ENCODE data around the gene RIN1. TPM values are rescaled to one million over a fixed set of nuclear protein-coding genes. Genes with fewer than 3 reads are reported as not detected.
A peak's percentile ranks its signal among the peaks of the same experiment; 100 is the strongest.

RIN1 gene
- total RNA-seq, 4 donors from 2014 or later, result 8.8 to 43.8 (median 14.4) TPM

GRCh38 chr11:66371627-66372415 lies 35.6 kb upstream of the RIN1 start, which contains the start of gene SLC29A2:
Gene SLC29A2, minus strand, starts transcription at chr11:66371760. Its CDS starts 169 bp downstream, at chr11:66371591.
- H3K4me1 ChIP-seq, result peaks cover 0 to 28% (median 17%) of the 10 kb centered on the region in 4 donors
- H3K36me3 ChIP-seq, result no peaks in the 10 kb centered on the region
- peak; percentile 39 for TF ChIP-seq POLR2A (IDR thresholded peaks at IDR 0.05)
- no peak for TF ChIP-seq EP300 (IDR thresholded peaks at IDR 0.05; ENCODE audit: low read depth)
- H3K27me3 ChIP-seq, result peaks cover 35% of the 10 kb centered on the region
- intact Hi-C loops (cut with DNase I; ENCODE audit: low total_unique reads), result no loop called here
- peak within 1 kb of the TSS; percentile 48 to 71 (median 66) for H3K4me3 ChIP-seq
- H3K9me3 ChIP-seq, result no peaks in the 10 kb centered on the region
- in situ Hi-C loops (cut with MboI; ENCODE audit: low pct_ligation_motif_present in 1 of 4, low pct_unique_long_range_greater_than_20kb in 1 of 4, low sequenced_read_pairs in 3 of 4), result no loop called here
- DNase-seq, result peak; percentile 88
- peak within 1 kb of the TSS; percentile 79 to 89 (median 84) for H3K27ac ChIP-seq
- 0 to 1% methylated on average over 6 to 44 of the region's 72 CpGs for WGBS, 2 donors (ENCODE audit: low coverage in 1 of 2)

DNA sequence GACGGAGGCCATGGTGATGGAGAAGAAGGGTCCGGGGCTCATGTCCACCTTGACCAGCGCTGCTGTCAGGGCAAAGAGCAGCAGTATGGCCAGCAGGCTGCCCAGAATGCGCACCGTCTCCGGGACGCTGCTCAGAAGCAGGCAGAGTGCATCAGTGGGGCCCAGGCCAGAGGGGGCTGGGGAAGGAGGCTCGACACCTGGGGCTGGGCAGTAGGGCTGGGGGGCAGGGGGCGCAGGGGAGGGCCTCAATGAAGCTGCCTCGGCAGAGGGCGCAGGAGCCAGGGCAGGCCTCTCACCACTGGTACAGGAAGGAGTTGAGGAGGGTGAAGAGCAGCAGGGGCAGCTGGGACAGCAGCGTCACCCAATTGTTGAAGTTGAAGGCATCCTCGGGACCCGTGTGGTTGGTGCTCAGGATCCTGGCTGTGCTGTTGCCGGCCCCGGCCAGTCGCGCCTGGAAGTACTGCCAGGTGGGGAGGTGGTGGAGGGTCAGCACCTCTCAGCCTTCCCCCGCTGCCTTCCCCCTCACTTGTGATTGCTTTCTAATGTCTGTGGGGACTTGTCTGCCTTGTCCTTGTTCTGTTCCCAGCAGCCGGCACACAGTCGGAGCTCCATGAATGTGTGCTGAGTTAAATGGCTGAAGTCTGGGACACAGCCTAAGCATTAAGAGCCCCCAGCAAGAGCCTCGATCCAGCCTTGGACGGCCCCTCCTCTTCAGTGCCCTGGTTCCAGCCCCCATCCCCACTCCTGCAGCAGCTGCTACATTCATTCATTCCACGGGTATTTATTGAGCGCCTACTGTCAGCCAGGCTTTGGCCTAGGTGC lies 33.0 kb upstream of the RIN1 start:
- intact Hi-C loops (cut with DNase I; ENCODE audit: low total_unique reads), result no loop called here
- H3K36me3 ChIP-seq, result no peaks in the 10 kb centered on the region
- in situ Hi-C loops (cut with MboI; ENCODE audit: low pct_ligation_motif_present in 1 of 4, low pct_unique_long_range_greater_than_20kb in 1 of 4, low sequenced_read_pairs in 3 of 4), result no loop called here
- no peak overlapping the region for H3K27ac ChIP-seq
- H3K27me3 ChIP-seq, result peaks cover 24% of the 10 kb centered on the region
- 83 to 92% methylated on average over 2 to 25 of the region's 25 CpGs for WGBS, 2 donors (ENCODE audit: low coverage in 1 of 2)
- H3K4me3 ChIP-seq, result no peak overlapping the region
- TF ChIP-seq POLR2A (IDR thresholded peaks at IDR 0.05) (no peak), EP300 (IDR thresholded peaks at IDR 0.05; ENCODE audit: low read depth) (no peak), CTCF (IDR thresholded peaks at IDR 0.05) (no peak), POLR2AphosphoS5 (IDR thresholded peaks at IDR 0.05) (no peak)
- peaks cover 0 to 28% (median 17%) of the 10 kb centered on the region in 4 donors for H3K4me1 ChIP-seq
- DNase-seq, result no peak
- no peaks in the 10 kb centered on the region for H3K9me3 ChIP-seq

- intact Hi-C loops (cut with DNase I; ENCODE audit: low total_unique reads), result no loop called here
- TF ChIP-seq CTCF (IDR thresholded peaks at IDR 0.05) (no peak), POLR2AphosphoS5 (IDR thresholded peaks at IDR 0.05) (no peak), POLR2A (IDR thresholded peaks at IDR 0.05) (no peak), EP300 (IDR thresholded peaks at IDR 0.05; ENCODE audit: low read depth) (no peak)
- WGBS, 2 donors (ENCODE audit: low coverage in 1 of 2), result 86% methylated on average over 6 of the region's 6 CpGs; no CpG with 5 or more reads in 1 of the 2 donors
- H3K27ac ChIP-seq, result no peak overlapping the region
- no peak overlapping the region for H3K4me3 ChIP-seq
- no peak for DNase-seq
- H3K4me1 ChIP-seq, result peaks cover 0 to 28% (median 17%) of the 10 kb centered on the region in 4 donors
- H3K27me3 ChIP-seq, result peaks cover 19% of the 10 kb centered on the region
- no peaks in the 10 kb centered on the region for H3K9me3 ChIP-seq
- in situ Hi-C loops (cut with MboI; ENCODE audit: low pct_ligation_motif_present in 1 of 4, low pct_unique_long_range_greater_than_20kb in 1 of 4, low sequenced_read_pairs in 3 of 4), result no loop called here
- no peaks in the 10 kb centered on the region for H3K36me3 ChIP-seq
These were observed 32.2 kb upstream of the RIN1 start for GRCh38 chr11:66368484-66368883.

GRCh38 chr11:66367561-66368312 lies 31.5 kb upstream of the RIN1 start:
- in situ Hi-C loops (cut with MboI; ENCODE audit: low pct_ligation_motif_present in 1 of 4, low pct_unique_long_range_greater_than_20kb in 1 of 4, low sequenced_read_pairs in 3 of 4) (no loop called here), intact Hi-C loops (cut with DNase I; ENCODE audit: low total_unique reads) (no loop called here)
- Histone ChIP-seq H3K4me1 (peaks cover 0 to 27% (median 17%) of the 10 kb centered on the region in 4 donors), H3K9me3 (no peaks in the 10 kb centered on the region), H3K36me3 (no peaks in the 10 kb centered on the region), H3K27ac (no peak overlapping the region), H3K4me3 (no peak overlapping the region), H3K27me3 (peaks cover 15% of the 10 kb centered on the region)
- no peak for DNase-seq
- TF ChIP-seq POLR2A (IDR thresholded peaks at IDR 0.05) (no peak), POLR2AphosphoS5 (IDR thresholded peaks at IDR 0.05) (no peak), EP300 (IDR thresholded peaks at IDR 0.05; ENCODE audit: low read depth) (no peak), CTCF (IDR thresholded peaks at IDR 0.05) (no peak)
- 80 to 88% methylated on average over 2 to 15 of the region's 15 CpGs for WGBS, 2 donors (ENCODE audit: low coverage in 1 of 2)

Measured in transverse colon (tissue), 4 donors.